IPS-20b (cell line): ENCODE measurements around the gene SAP130.

Experiments used
- H3K27ac ChIP-seq: one replicate; pipeline ENCODE4 v1.5.1; 2013; ENCODE audit warnings: low read length
- H3K27me3 ChIP-seq: 2 replicates; pipeline ENCODE4 v1.6.1; 2013; ENCODE audit warnings: mild to moderate bottlenecking, low read length, inconsistent platforms; ENCODE audit not compliant: insufficient read depth
- H3K36me3 ChIP-seq: 2 replicates; pipeline ENCODE4 v1.6.1; 2013; ENCODE audit warnings: low read depth, mild to moderate bottlenecking, inconsistent platforms, low read length, moderate library complexity; ENCODE audit not compliant: insufficient read depth
- H3K4me1 ChIP-seq: 2 replicates; pipeline ENCODE4 v1.6.1; 2013; ENCODE audit warnings: mild to moderate bottlenecking, control low read depth, inconsistent platforms, low read length, moderate library complexity; ENCODE audit not compliant: insufficient read depth
- H3K4me3 ChIP-seq: 2 replicates; pipeline ENCODE4 v1.5.1; 2013; ENCODE audit warnings: mild to moderate bottlenecking, low read length, inconsistent platforms
- H3K9ac ChIP-seq: 2 replicates; pipeline ENCODE4 v1.6.1; 2013; ENCODE audit warnings: low read depth, mild to moderate bottlenecking, inconsistent platforms, low read length, moderate library complexity
- H3K9me3 ChIP-seq: 2 replicates; pipeline ENCODE4 v1.6.1; 2013; ENCODE audit warnings: mild to moderate bottlenecking, low read depth, low read length, inconsistent platforms; ENCODE audit not compliant: insufficient read depth

SAP130 gene

GRCh38 chr2:128041561-128041960 is 13.7 kb upstream of the SAP130 start:
- no peak overlapping the region for H3K9ac ChIP-seq
- no peaks in the 10 kb centered on the region for H3K36me3 ChIP-seq
- H3K4me3 ChIP-seq, result no peak overlapping the region
- H3K9me3 ChIP-seq, result peaks cover 51% of the 10 kb centered on the region
- H3K27me3 ChIP-seq, result no peaks in the 10 kb centered on the region
- H3K27ac ChIP-seq, result no peak overlapping the region
- no peaks in the 10 kb centered on the region for H3K4me1 ChIP-seq

GRCh38 chr2:128040166-128040771 is 12.4 kb upstream of the SAP130 start:
- Histone ChIP-seq H3K4me1 (no peaks in the 10 kb centered on the region), H3K36me3 (no peaks in the 10 kb centered on the region), H3K9me3 (peaks cover 57% of the 10 kb centered on the region), H3K4me3 (no peak overlapping the region), H3K27me3 (no peaks in the 10 kb centered on the region), H3K9ac (no peak overlapping the region), H3K27ac (no peak overlapping the region)

- Histone ChIP-seq H3K9ac (no peak overlapping the region), H3K36me3 (no peaks in the 10 kb centered on the region), H3K27me3 (no peaks in the 10 kb centered on the region), H3K4me3 (no peak overlapping the region), H3K9me3 (peaks cover 55% of the 10 kb centered on the region), H3K4me1 (no peaks in the 10 kb centered on the region), H3K27ac (no peak overlapping the region)
Observed at GRCh38 chr2:128039535-128039934, 11.7 kb upstream of the SAP130 start.

GRCh38 chr2:128038411-128038810 is 10.6 kb upstream of the SAP130 start:
- Histone ChIP-seq H3K36me3 (no peaks in the 10 kb centered on the region), H3K27me3 (no peaks in the 10 kb centered on the region), H3K4me3 (no peak overlapping the region), H3K9me3 (peaks cover 53% of the 10 kb centered on the region), H3K4me1 (no peaks in the 10 kb centered on the region), H3K9ac (no peak overlapping the region), H3K27ac (no peak overlapping the region)

GRCh38 chr2:128037649-128038048 is 9.8 kb upstream of the SAP130 start:
- H3K27ac ChIP-seq, result no peak overlapping the region
- H3K9ac ChIP-seq, result no peak overlapping the region
- H3K9me3 ChIP-seq, result peaks cover 51% of the 10 kb centered on the region
- no peaks in the 10 kb centered on the region for H3K4me1 ChIP-seq
- no peaks in the 10 kb centered on the region for H3K27me3 ChIP-seq
- no peak overlapping the region for H3K4me3 ChIP-seq
- H3K36me3 ChIP-seq, result no peaks in the 10 kb centered on the region

GRCh38 chr2:128036748-128037607 is 9.1 kb upstream of the SAP130 start:
- peaks cover 52% of the 10 kb centered on the region for H3K9me3 ChIP-seq
- no peak overlapping the region for H3K27ac ChIP-seq
- H3K36me3 ChIP-seq, result no peaks in the 10 kb centered on the region
- no peak overlapping the region for H3K4me3 ChIP-seq
- no peaks in the 10 kb centered on the region for H3K4me1 ChIP-seq
- H3K9ac ChIP-seq, result no peak overlapping the region
- H3K27me3 ChIP-seq, result no peaks in the 10 kb centered on the region

GRCh38 chr2:128032092-128032491 is 4.2 kb upstream of the SAP130 start:
- H3K4me3 ChIP-seq, result no peak overlapping the region
- H3K36me3 ChIP-seq, result no peaks in the 10 kb centered on the region
- H3K9me3 ChIP-seq, result peaks cover 36% of the 10 kb centered on the region
- H3K9ac ChIP-seq, result no peak overlapping the region
- H3K27me3 ChIP-seq, result peaks cover 23% of the 10 kb centered on the region
- H3K27ac ChIP-seq, result no peak overlapping the region
- H3K4me1 ChIP-seq, result no peaks in the 10 kb centered on the region

- Histone ChIP-seq H3K36me3 (peaks cover 12% of the 10 kb centered on the region), H3K4me3 (peak overlapping the region; percentile 82), H3K9ac (peak overlapping the region; percentile 47; the same call in 1 of the 2 replicates), H3K9me3 (peaks cover 20% of the 10 kb centered on the region), H3K27me3 (peaks cover 23% of the 10 kb centered on the region), H3K4me1 (peaks cover 7% of the 10 kb centered on the region; the same call in 1 of the 2 replicates), H3K27ac (no peak overlapping the region)
Observed at GRCh38 chr2:128028668-128029054, 802 bp upstream of the SAP130 start.

GRCh38 chr2:128027278-128027800 is 520 bp downstream of the SAP130 start:
- peaks cover 10% of the 10 kb centered on the region; the same call in 1 of the 2 replicates for H3K9me3 ChIP-seq
- H3K27ac ChIP-seq, result no peak overlapping the region
- peak overlapping the region; percentile 83; the same call in 1 of the 2 replicates for H3K4me3 ChIP-seq
- H3K4me1 ChIP-seq, result peaks cover 7% of the 10 kb centered on the region; the same call in 1 of the 2 replicates
- H3K9ac ChIP-seq, result peak overlapping the region; percentile 79; the same call in 1 of the 2 replicates
- peaks cover 20% of the 10 kb centered on the region for H3K36me3 ChIP-seq
- H3K27me3 ChIP-seq, result peaks cover 23% of the 10 kb centered on the region

- H3K9ac ChIP-seq, result peak overlapping the region; percentile 79; the same call in 1 of the 2 replicates
- H3K4me3 ChIP-seq, result peak overlapping the region; percentile 83
- H3K27me3 ChIP-seq, result peaks cover 23% of the 10 kb centered on the region
- peaks cover 27% of the 10 kb centered on the region for H3K36me3 ChIP-seq
- peaks cover 7% of the 10 kb centered on the region; the same call in 1 of the 2 replicates for H3K4me1 ChIP-seq
- H3K27ac ChIP-seq, result no peak overlapping the region
- H3K9me3 ChIP-seq, result peaks cover 3% of the 10 kb centered on the region; the same call in 1 of the 2 replicates
Observed at GRCh38 chr2:128026448-128027277, 1.2 kb downstream of the SAP130 start.

GRCh38 chr2:128024816-128025215 is 3.0 kb downstream of the SAP130 start:
- Histone ChIP-seq H3K9ac (no peak overlapping the region), H3K4me1 (peaks cover 7% of the 10 kb centered on the region; the same call in 1 of the 2 replicates), H3K36me3 (peaks cover 38% of the 10 kb centered on the region), H3K27me3 (peaks cover 11% of the 10 kb centered on the region), H3K9me3 (no peaks in the 10 kb centered on the region), H3K27ac (no peak overlapping the region), H3K4me3 (no peak overlapping the region)
